NB4 (cell line): ENCODE data around the gene SOX30.
"Not testable (repeated sequence)": the region's sequence is repeated elsewhere in the genome, so short reads cannot be mapped to it uniquely, and the experiment has no call there.

Experiments used
- DNase-seq: peaks from one replicate; pipeline ENCODE4 v3.0.0; 2010; ENCODE audit warnings: low read depth
- H3K4me3 ChIP-seq: one replicate; pipeline ENCODE4 v1.5.1; 2011; ENCODE audit warnings: mild to moderate bottlenecking, low read depth, low read length, moderate library complexity
- CTCF ChIP-seq: IDR thresholded peaks from one replicate; pipeline ENCODE4 v1.5.1; 2012; ENCODE audit warnings: low read depth, low read length
- MAX ChIP-seq: IDR thresholded peaks from 2 replicates; pipeline ENCODE4 v1.6.1; 2011; ENCODE audit warnings: low read depth, low read length
- MYC ChIP-seq: IDR thresholded peaks from 2 replicates; pipeline ENCODE4 v1.6.1; 2011; ENCODE audit warnings: low read depth, low read length
- POLR2A ChIP-seq: IDR thresholded peaks from 2 replicates; pipeline ENCODE4 v1.6.1; 2011; ENCODE audit warnings: mild to moderate bottlenecking; ENCODE audit not compliant: insufficient read length; ENCODE audit errors: extremely low read depth

The SOX30 gene

GRCh38 chr5:157682257-157682656 is 30.0 kb upstream of the SOX30 start:
- no peak for DNase-seq
- no peak for TF ChIP-seq MYC
- H3K4me3 ChIP-seq = no peak overlapping the region

DNA sequence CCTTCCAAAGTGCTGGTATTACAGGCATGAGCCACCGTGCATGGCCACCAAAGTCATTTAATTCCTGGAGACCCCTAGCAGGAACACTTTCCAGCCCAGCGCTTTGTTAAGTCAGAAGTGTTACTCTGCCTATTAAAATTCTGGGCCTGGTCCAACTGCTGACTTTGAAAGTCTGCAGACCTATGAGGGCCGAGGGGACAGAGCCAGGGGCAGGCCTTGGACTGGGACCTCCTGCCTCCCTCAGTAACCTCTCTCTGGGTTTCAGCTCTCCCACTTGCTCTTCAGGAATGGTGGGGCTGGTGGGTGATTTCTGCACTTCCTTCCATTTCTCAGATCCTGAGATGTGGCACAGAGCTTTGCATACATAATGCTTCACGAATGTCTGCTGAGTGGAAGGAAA is 28.8 kb upstream of the SOX30 start:
- no peak overlapping the region for H3K4me3 ChIP-seq
- DNase-seq = no peak
- TF ChIP-seq MAX (no peak), CTCF (no peak), MYC (no peak)

DNA sequence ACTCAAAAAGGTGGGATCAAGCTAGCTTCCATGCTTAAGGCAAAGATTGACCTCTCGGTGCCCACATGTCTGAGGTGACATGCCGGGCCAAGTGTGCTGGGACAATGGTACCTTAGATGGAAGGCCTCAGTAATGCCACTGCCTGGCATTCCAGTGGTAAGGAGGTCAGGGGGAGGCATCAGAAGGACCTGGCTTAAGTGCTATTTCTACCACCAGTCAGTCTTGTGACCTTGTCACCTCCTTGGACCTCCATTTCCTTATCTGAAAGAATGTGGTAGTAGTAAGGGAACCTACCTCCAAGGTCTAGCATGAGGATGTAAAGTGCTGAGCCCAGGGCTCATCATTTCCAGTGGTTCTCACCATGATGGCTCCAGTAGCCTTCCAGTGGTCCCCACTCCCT is 28.0 kb upstream of the SOX30 start:
- H3K4me3 ChIP-seq = no peak overlapping the region
- no peak for DNase-seq
- no peak for TF ChIP-seq POLR2A
- no peak for TF ChIP-seq MYC
- no peak for TF ChIP-seq CTCF
- TF ChIP-seq MAX = no peak

GRCh38 chr5:157679801-157680200 is 27.6 kb upstream of the SOX30 start:
- no peak for DNase-seq
- TF ChIP-seq POLR2A (no peak), CTCF (no peak), MYC (no peak), MAX (no peak)
- H3K4me3 ChIP-seq = no peak overlapping the region

- TF ChIP-seq MAX (no peak), MYC (no peak), POLR2A (no peak)
- H3K4me3 ChIP-seq = no peak overlapping the region
- no peak for DNase-seq
Measured at GRCh38 chr5:157677931-157678330, 25.7 kb upstream of the SOX30 start.

- DNase-seq, H3K4me3 ChIP-seq: not testable (repeated sequence)
Measured at GRCh38 chr5:157674351-157674750, 22.1 kb upstream of the SOX30 start.

DNA sequence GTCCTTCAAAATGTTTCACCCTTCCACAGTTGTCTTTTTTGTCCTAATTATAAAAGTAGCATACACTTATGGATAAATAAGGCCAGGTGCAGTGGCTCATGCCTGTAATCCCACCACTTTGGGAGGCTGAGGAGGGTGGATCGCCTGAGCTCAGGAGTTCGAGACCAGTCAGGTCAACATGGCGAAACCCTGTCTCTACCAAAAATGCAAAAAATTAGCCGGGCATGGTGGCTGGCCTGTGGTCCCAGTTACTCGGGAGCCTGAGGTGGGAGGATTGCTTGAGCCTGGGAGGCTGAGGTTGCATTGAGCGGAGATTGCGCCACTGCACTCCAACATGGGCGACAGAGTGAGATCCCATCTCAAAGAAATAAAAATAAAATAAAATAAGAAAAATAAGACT is 20.7 kb upstream of the SOX30 start:
- TF ChIP-seq MYC (no peak), MAX (no peak), CTCF (no peak), POLR2A (no peak)
- no peak overlapping the region for H3K4me3 ChIP-seq
- DNase-seq = no peak
